ENCODE results near the gene NUB1.

NUB1 gene

DNA sequence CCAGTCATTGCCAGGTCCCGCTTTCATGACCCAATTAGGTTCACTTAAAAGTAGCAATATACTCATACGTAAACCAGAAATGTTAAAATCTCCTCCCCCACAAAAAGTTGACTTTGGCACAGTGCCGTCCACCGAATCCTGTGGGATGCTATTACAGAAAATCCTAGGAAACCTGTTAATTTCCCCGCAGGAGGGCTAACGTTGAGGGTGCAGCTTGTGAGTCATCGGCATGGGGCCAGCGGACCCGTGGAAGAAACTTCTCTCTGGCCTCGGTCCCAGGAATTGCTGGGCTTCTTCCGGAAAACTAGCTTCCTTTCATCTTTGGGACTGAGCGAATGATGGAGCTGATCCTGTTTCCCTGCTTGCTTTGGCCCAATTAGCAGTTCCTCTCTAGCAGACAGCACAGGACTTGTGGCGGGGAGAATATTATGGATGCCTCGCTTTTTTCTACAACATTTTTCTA lies 84.9 kb downstream of the NUB1 start:
- DNase-seq, result no peak

DNA sequence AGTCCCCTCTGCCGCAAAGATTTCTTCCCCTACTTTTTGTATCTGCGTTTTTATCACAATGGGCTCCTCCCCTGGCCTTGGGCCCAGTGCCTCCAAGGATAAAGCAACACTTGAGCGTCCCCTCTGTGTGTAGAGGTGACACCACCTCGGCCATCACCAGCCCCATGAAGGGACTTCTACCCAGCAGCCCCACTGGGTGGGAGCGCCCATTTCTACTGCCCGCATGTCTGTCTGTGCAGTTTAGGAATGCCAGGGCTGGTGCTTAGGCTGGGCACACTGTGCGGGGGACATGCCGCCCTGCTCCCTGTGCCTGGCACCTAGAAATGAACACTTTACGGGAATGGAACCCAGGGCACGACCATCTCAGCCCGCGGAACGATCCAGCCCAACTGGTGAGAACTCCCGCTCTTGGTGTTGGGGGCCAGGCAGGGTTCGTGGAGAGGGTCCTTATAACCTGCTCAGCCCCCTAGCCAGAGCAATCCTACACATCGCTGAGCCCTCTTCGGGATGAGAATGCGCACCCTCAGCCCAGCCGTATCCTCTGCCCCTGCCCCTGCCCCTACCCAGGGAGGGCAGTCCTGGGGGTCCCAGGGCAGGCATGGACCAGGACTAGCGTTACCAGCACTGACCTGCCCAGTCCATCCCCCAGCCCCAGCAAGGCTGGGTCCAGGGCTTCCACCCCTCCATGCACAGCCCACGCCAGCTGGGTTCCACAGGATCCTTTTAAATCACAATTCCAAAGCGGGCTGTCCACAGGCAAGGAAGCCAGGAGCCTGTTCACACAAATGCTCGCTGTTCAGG lies 85.5 kb downstream of the NUB1 start:
- DNase-seq, result no peak

DNA sequence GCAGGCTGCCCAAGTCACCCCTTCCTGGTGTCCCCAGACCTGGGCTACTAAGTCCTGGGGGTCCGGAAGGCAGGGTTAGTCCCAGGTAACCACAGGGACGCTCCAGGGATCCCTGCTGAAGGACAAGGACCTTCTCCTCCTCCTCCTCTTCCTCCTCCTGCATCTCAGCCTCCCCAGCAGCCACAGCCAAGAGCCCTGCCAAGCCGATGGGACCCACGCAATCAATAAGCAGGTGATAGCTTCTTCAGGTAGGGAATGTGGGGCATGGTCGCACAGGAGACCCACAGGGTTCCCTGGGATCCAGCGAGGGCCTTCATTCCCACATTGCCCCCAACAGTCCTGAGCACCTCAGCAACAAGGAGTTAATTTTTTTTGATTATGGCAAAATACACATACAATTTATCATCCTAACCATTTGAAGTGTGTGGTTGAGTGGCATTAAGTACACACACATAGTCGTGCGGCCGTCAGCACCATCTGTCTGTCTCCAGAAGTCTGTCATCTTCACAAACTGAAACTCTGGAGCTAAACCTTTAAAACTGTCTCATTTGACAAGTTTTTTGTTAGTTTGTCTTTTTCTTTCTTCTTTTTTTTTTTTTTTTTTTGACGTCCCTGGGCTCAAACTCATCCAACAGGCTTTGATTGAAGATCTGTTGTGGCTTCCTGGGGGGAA lies 86.2 kb downstream of the NUB1 start:
- DNase-seq, result no peak

All from SHP77 treated with DMSO at 0.1 percent for 48 hours (cell line).